H1 (cell line): ENCODE measurements around the gene GPS1. TPM values are rescaled to one million over a fixed set of nuclear protein-coding genes. Genes with fewer than 3 reads are reported as not detected.
A peak's percentile ranks its signal among the peaks of the same experiment; 100 is the strongest.

Experiments
- ASH2L ChIP-seq: fragments of 200-600, 300-600 bp; sonication (generic); IDR thresholded peaks from one replicate; pipeline ENCODE4 v1.7.1; 2017; ENCODE audit warnings: low read length
- ATF2 ChIP-seq: IDR thresholded peaks from 2 replicates; pipeline ENCODE4 v1.6.1; 2012; ENCODE audit warnings: low read length, inconsistent platforms
- BACH1 ChIP-seq: IDR thresholded peaks from 2 replicates; pipeline ENCODE4 v1.6.1; 2012; ENCODE audit warnings: low read length, improper control_type of control experiment
- CHD1 ChIP-seq: IDR thresholded peaks from 2 replicates; pipeline ENCODE4 v1.6.1; 2012; ENCODE audit warnings: low read depth, low read length, improper control_type of control experiment
- CTCF ChIP-seq, 3 experiments: IDR thresholded peaks; 1 replicate in 2 of 3; 2 replicates in 1 of 3; pipeline versions ENCODE4 v1.5.1 to v1.6.1; 2011; ENCODE audit warnings: low read length in 3 of 3, mild to moderate bottlenecking in 3 of 3, inconsistent platforms in 2 of 3, low read depth in 1 of 3, moderate library complexity in 1 of 3; ENCODE audit not compliant: insufficient read depth in 1 of 3; ENCODE audit errors: control extremely low read depth in 1 of 3
- E2F6 ChIP-seq: IDR thresholded peaks from 2 replicates; pipeline ENCODE4 v1.6.1; 2012; ENCODE audit warnings: inconsistent platforms
- EP300 ChIP-seq, 2 experiments: IDR thresholded peaks; 1 replicate in 1 of 2; 2 replicates in 1 of 2; pipeline ENCODE4 v1.6.1; 2011 to 2012; ENCODE audit warnings: low read depth in 2 of 2, low read length in 2 of 2, mild to moderate bottlenecking in 2 of 2, borderline replicate concordance in 1 of 2, inconsistent platforms in 1 of 2, moderate library complexity in 1 of 2
- FOSL1 ChIP-seq: IDR thresholded peaks from 2 replicates; pipeline ENCODE4 v1.6.1; 2011; ENCODE audit warnings: mild to moderate bottlenecking, low read depth, low read length, moderate library complexity; ENCODE audit not compliant: insufficient read depth
- HDAC2 ChIP-seq, 2 experiments: fragments of 300-600 bp in 1 of 2; sonication (generic) in 1 of 2; IDR thresholded peaks; 2 replicates each; pipeline ENCODE4 v1.6.1; 2011 to 2012; ENCODE audit warnings: low read depth in 2 of 2, low read length in 2 of 2, mild to moderate bottlenecking in 2 of 2, moderate library complexity in 2 of 2, borderline replicate concordance in 1 of 2, inconsistent platforms in 1 of 2
- KDM1A ChIP-seq: fragments of 200-600, 300-600 bp; sonication (generic); IDR thresholded peaks from 2 replicates; pipeline ENCODE4 v1.7.1; 2016; ENCODE audit warnings: mild to moderate bottlenecking, low read length, borderline replicate concordance
- KDM4A ChIP-seq: IDR thresholded peaks from one replicate; pipeline ENCODE4 v1.7.1; 2012; ENCODE audit warnings: low read depth, mild to moderate bottlenecking, moderate library complexity, low read length, inconsistent platforms; ENCODE audit not compliant: severe bottlenecking
- MAX ChIP-seq: IDR thresholded peaks from 2 replicates; pipeline ENCODE4 v1.6.1; 2012; ENCODE audit warnings: inconsistent platforms
- RAD21 ChIP-seq, 2 experiments: IDR thresholded peaks in 1 of 2; conservative IDR thresholded peaks in 1 of 2; 2 replicates each; pipeline ENCODE4 v1.6.1; 2011; ENCODE audit warnings: low read depth in 2 of 2, low read length in 2 of 2, improper control_type of control experiment in 1 of 2, inconsistent platforms in 1 of 2, mild to moderate bottlenecking in 1 of 2, moderate library complexity in 1 of 2
- RXRA ChIP-seq: IDR thresholded peaks from 2 replicates; pipeline ENCODE4 v1.6.1; 2011; ENCODE audit warnings: low read depth, mild to moderate bottlenecking, low read length, moderate library complexity; ENCODE audit not compliant: insufficient read depth
- TAF1 ChIP-seq: IDR thresholded peaks from 2 replicates; pipeline ENCODE4 v1.6.1; 2011; ENCODE audit warnings: mild to moderate bottlenecking, low read depth, low read length
- TBP ChIP-seq: IDR thresholded peaks from 2 replicates; pipeline ENCODE4 v1.6.1; 2011; ENCODE audit warnings: low read depth, low read length, improper control_type of control experiment
- YY1 ChIP-seq: IDR thresholded peaks from 2 replicates; pipeline ENCODE4 v1.6.1; 2011; ENCODE audit warnings: low read depth, mild to moderate bottlenecking, low read length
- polyA plus RNA-seq, 7 experiments: library from polyadenylated mRNA; depleted of rRNA in 3 of 7; stranded (reverse) in 5 of 7; unstranded in 2 of 7; fragments of >200 nt in 5 of 7; fragments of 200-250 nt in 2 of 7; gene quantifications; 1 replicate in 5 of 7; 2 replicates in 1 of 7; 4 replicates in 1 of 7; pipeline versions ENCODE4 v1.2.1 to v1.2.3, GENCODE V29; 2011 to 2013; ENCODE audit warnings: missing spikeins in 2 of 7, mixed read lengths in 2 of 7
- total RNA-seq: library from RNA; stranded (reverse); fragmentation: NEBNext Ultra II Directional; extraction: Animal tissue kit (Norgen Biotek cat#: 25700); gene quantifications from 2 replicates; pipeline ENCODE4 v1.2.1, GENCODE V29; 2021

GPS1 gene
- total and polyA plus RNA-seq, 2 of the 8 experiments (the other 6 are each of a cell fraction or from before 2014, with no cell fraction given): 153 to 277 TPM

GRCh38 chr17:82037092-82037888 is 14.4 kb upstream of the GPS1 start, which contains the start of gene DCXR (continued):
- peak; percentile 52 for TF ChIP-seq KDM4A
- TF ChIP-seq HDAC2 (IDR thresholded peaks at IDR 0.05; ENCODE audit: borderline replicate concordance in 1 of 2, low read depth in 2 of 2, low read length in 2 of 2): peak in 1 of 2 experiments; percentile 80; a peak in 1 of 4 replicates
- peak; percentile 48 for TF ChIP-seq BACH1
- TF ChIP-seq EP300 (IDR thresholded peaks at IDR 0.05; ENCODE audit: borderline replicate concordance in 1 of 2, low read depth in 2 of 2, low read length in 2 of 2): no peak
- peak; percentile 83 to 94 (median 85) for TF ChIP-seq CTCF (IDR thresholded peaks at IDR 0.05; ENCODE audit: control extremely low read depth in 1 of 3, insufficient read depth in 1 of 3, low read depth in 1 of 3, low read length in 3 of 3)
- peak; percentile 42; the same call in 1 of the 2 replicates for TF ChIP-seq E2F6
- TF ChIP-seq YY1: 0 out of 2 replicates have a peak, but pooled peaks have one; percentile 8
- TF ChIP-seq RAD21 (IDR thresholded peaks at IDR 0.05 in 1 of 2, conservative IDR thresholded peaks at IDR 0.05 in 1 of 2; ENCODE audit: low read depth in 2 of 2, low read length in 2 of 2): peak; percentile 19 to 44; a peak in 2 of 4 replicates
- peak; percentile 87 for TF ChIP-seq MAX
- TF ChIP-seq RXRA: no peak
- peak; percentile 67; the same call in 1 of the 2 replicates for TF ChIP-seq TBP
- TF ChIP-seq FOSL1: no peak
- TF ChIP-seq ASH2L: no peak
- peak; percentile 68 for TF ChIP-seq TAF1
- no peak for TF ChIP-seq CHD1
- no peak for TF ChIP-seq ATF2
- no peak for TF ChIP-seq KDM1A
